Astrocyte of the spinal cord (primary cell): Measurements from ENCODE around the gene SLC4A4.

Experiments used
- DNase-seq: peaks from one replicate; pipeline ENCODE4 v3.0.0; 2011; ENCODE audit warnings: low read depth, low spot score
- H3K4me3 ChIP-seq: 2 replicates; pipeline ENCODE4 v1.5.1; 2011; ENCODE audit warnings: low read depth, mild to moderate bottlenecking, low read length, moderate library complexity
- in situ Hi-C: cut with HindIII; loops from 2 replicates; pipeline ENCODE4 v1.10.0; 2017; ENCODE audit warnings: low sequenced_read_pairs
- TF ChIP-seq, protein P1 (sequence below): IDR thresholded peaks from 2 replicates; pipeline ENCODE4 v1.5.1; 2012; ENCODE audit warnings: low read depth, mild to moderate bottlenecking, low read length, inconsistent platforms

Gene SLC4A4

DNA sequence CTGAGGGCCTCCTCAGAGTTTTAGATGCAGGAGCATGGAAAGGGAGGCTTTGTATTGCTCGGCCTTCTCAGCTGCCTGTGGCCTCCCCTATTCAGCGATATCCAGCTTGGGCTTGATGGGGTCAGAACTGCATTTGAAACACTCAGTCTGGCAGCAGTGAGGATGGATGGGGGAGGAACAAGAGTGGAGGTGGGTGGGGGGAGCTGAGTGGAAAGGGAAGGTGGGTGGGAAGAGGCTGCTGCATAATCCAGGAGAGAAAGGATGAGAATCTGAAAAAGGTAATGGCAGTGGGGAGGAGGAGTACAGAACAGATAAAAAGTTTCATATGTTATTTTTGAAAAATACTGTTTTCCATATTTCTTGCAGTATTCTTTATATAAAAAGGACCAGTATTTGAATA lies 202.7 kb downstream of the SLC4A4 start:
- TF ChIP-seq, protein P1, sequence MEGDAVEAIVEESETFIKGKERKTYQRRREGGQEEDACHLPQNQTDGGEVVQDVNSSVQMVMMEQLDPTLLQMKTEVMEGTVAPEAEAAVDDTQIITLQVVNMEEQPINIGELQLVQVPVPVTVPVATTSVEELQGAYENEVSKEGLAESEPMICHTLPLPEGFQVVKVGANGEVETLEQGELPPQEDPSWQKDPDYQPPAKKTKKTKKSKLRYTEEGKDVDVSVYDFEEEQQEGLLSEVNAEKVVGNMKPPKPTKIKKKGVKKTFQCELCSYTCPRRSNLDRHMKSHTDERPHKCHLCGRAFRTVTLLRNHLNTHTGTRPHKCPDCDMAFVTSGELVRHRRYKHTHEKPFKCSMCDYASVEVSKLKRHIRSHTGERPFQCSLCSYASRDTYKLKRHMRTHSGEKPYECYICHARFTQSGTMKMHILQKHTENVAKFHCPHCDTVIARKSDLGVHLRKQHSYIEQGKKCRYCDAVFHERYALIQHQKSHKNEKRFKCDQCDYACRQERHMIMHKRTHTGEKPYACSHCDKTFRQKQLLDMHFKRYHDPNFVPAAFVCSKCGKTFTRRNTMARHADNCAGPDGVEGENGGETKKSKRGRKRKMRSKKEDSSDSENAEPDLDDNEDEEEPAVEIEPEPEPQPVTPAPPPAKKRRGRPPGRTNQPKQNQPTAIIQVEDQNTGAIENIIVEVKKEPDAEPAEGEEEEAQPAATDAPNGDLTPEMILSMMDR: no peak
- DNase-seq: no peak
- no peak overlapping the region for H3K4me3 ChIP-seq
- in situ Hi-C loops: no loop called here

DNA sequence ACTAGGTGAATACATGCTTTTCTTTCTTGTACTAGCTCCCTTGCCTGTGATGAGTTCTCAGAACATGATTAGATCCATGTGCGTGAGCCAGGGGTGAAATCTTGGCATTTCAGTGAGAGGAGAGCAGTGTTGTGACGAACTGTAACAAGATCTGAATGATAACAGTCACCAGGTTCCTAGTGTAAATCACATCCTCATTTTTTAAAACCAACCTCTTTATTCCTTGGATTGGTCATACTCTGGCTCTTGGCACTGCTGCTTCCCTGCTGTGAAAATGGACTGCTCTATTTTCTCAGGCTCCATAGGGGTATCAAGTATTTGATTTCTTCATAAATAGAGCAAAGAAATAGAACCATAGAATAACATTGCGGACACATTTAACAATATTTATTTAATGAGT lies 206.3 kb downstream of the SLC4A4 start:
- no peak overlapping the region for H3K4me3 ChIP-seq
- in situ Hi-C loops: no loop called here
- peak; percentile 96 for DNase-seq
- TF ChIP-seq, protein P1: no peak

DNA sequence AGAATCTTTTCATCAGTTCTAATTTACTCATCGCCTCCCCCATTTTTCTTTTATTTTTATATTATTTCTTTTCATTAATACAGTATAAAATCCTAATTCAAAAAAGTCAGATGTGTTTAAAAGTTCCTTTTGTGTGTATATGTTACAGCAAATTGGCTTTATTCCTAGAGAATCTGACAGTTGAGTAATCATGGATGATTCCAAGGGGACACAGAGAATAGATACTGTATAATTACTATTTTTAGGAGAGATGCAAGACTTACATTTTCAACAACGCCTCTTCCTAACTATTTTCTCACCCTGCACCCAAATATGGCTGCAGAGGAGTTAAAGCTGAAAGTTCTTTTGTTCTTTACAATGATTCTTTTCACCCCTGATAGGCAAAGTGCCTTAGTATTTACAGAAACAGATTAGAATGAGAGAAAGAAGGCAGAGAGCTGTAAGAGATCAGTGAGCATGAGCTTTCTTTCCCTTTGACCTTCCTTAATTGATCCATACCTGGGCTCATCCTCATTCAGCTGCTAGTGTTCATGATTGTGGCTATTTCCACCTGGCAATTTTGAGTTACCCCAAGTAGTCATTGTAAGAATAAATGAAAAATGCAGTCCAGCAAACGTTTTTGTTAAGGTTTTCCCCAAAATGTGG lies 210.8 kb downstream of the SLC4A4 start:
- no peak for DNase-seq
- TF ChIP-seq, protein P1: no peak
- in situ Hi-C loops: no loop called here
- no peak overlapping the region for H3K4me3 ChIP-seq

DNA sequence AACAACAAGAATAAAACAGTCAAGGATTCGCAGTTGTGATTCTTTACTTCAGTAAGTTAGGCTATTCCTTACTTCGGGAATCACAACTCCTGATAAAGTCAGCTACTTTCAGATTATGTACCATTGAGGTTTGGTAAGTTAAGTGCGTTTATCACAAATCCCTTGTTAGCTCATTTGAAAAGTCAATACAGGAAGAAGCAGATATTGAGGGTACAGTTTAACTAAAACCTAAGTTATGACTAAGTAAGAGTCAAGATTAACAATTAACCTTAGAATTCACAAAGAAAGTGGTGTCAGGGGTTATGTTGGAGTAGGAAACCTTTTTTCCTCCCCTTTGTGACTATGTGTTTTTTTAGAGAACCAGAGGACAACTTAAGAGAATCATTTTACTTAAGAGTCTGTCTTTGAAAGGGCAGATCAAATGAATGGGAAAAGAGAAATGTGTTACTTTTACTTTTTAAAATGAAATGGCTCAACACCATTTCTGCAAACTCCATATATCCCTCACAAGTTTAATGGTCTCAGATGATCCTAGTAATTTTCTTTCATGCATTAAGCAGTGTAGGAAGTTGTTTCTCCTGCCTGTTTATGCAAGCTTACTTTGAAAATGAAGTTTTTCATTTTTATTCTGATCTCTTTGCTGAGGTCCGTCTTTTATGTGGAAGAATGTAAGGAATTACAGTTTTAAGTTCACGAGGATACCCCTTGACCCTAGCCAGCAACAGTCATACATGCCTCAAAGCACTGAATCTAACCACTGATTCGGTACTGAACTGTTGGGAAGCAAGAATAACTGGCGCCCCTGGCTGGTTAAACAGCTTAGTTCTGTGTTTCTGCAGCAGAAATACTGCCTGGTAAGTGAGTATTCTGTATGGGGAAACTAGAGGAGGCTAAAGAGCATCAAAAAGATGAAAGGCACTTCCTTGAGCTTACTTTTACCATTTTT lies 211.7 kb downstream of the SLC4A4 start:
- DNase-seq: peak; percentile 72
- TF ChIP-seq, protein P1: peak; percentile 30

DNA sequence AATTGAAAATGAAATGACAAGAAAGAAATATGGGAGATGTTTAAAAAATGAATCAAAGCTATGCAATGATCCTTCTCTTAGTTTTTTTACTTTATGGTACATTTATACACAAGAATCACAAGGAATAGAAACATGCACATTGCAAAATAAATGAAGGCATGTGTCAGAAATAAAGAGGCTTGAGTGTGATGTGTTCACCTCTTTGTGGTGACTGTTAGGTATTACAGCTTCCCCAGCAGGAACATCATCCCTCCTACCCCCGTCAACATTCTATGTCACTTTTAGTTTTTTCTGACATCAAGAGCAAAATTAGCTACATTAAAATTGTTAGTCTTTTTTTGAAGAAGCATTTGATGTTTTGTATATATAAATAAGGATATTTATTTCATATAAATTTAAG lies 214.8 kb downstream of the SLC4A4 start:
- in situ Hi-C loops: no loop called here
- no peak overlapping the region for H3K4me3 ChIP-seq
- DNase-seq: peak; percentile 47
- TF ChIP-seq, protein P1: peak; percentile 63

More for the DNA sequence above, 211.7 kb downstream of the SLC4A4 start:
- in situ Hi-C loops: no loop called here
- H3K4me3 ChIP-seq: no peak overlapping the region

DNA sequence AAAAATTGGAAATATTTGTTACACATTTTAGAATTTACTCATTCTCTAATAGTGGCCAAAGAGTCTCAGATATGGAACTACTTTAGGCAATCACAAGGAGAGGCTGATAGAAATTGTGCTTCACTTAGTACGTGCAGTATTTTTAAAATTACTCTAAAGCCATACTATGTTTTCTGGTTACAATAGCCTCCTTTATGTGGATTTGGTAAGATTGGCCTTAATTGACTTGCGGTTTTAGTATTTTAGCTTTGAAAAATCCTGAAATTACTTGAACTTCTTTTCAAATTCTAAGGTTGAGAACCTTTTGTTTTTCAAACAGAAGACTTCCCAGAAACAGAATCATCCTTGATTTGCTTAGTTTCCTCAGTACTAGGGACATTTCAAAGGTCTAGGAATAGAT lies 215.2 kb downstream of the SLC4A4 start:
- no peak overlapping the region for H3K4me3 ChIP-seq
- TF ChIP-seq, protein P1: no peak
- DNase-seq: no peak
- in situ Hi-C loops: no loop called here
